ENCODE data around the gene SV2B.

Gene SV2B

GRCh38 chr15:91209318-91209717 lies 109.3 kb downstream of the SV2B start:
- peaks cover 10% of the 10 kb centered on the region for H3K4me1 Mint-ChIP-seq
- H3K36me3 Mint-ChIP-seq (ENCODE audit: low read depth) = no peaks in the 10 kb centered on the region
- H3K4me3 Mint-ChIP-seq = no peak overlapping the region
- no peak for TF ChIP-seq CTCF (IDR thresholded peaks at IDR 0.05)
- H3K27ac Mint-ChIP-seq = no peak overlapping the region
- H3K27me3 Mint-ChIP-seq (ENCODE audit: low read depth, poor library complexity) = peaks cover 18% of the 10 kb centered on the region
- H3K9me3 Mint-ChIP-seq = peaks cover 5% of the 10 kb centered on the region
- no peak for DNase-seq

DNA sequence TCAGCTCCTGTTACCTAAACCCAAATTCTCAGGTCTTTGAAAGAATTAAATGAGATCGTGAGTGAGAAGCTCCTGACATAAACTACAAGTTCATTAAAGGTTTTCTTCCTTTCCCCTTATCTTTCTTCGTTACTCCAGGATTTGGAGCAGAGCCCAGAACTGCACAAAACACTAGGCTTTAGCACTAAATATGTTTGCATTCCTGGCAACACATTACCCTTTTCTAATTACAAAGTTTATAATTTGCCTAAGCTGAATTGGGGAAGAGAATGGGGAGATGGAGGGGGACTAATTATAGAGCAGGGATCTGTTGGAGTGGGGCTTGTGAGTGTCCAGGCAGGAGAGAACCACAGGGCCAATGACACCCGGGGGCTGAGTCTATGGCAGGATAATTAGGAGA lies 109.7 kb downstream of the SV2B start:
- DNase-seq = no peak
- no peak overlapping the region for H3K27ac Mint-ChIP-seq
- H3K4me1 Mint-ChIP-seq = peaks cover 6% of the 10 kb centered on the region
- TF ChIP-seq CTCF (IDR thresholded peaks at IDR 0.05) = no peak
- H3K4me3 Mint-ChIP-seq = no peak overlapping the region
- H3K36me3 Mint-ChIP-seq (ENCODE audit: low read depth) = no peaks in the 10 kb centered on the region
- H3K9me3 Mint-ChIP-seq = peaks cover 5% of the 10 kb centered on the region
- H3K27me3 Mint-ChIP-seq (ENCODE audit: low read depth, poor library complexity) = peaks cover 18% of the 10 kb centered on the region

DNA sequence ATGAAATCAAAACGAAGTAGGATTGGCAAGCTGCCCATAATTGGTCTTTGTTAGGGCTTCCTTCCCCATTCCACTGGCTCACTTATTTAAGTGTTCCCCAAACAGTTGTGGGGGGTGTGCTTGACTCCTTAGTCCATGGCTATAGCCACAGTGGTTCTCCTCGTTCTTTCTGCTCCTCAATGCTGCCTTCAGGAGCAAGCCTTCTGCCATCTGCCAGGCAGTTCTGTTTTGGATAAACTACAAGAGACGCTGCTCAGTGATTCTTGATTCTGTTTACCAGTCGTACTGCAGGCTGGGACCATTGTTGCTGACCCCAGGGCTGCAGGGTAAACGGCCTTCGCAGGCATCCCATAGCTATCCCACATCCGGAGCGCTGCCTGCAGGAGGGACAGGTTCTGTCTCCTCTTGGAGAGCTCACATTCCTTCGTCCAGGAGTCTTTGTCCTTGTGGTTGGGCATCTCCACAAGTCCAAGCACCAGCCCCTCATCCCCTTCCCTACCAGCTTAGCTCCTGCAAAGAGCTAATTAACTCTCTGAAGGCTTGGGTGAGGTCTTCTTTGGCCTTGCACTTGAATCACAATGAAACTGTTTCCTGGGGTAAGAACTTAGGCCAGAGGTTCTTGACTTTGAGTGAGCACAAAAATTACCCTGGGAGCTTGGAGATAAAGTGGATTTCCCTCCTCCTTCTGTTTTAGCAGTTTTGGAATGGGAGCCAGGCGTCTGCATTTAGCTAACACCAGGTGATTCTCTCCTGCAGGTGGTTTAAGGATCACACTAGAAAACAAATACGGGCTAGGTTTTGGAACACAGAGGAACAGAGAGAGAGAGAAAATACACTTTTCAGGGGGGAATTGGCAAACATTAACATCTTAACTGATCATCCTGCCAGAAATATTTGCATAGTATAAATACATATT lies 114.9 kb downstream of the SV2B start:
- no peaks in the 10 kb centered on the region for H3K4me1 Mint-ChIP-seq
- DNase-seq = no peak
- H3K9me3 Mint-ChIP-seq = peaks cover 5% of the 10 kb centered on the region
- H3K27ac Mint-ChIP-seq = no peak overlapping the region
- peaks cover 15% of the 10 kb centered on the region for H3K27me3 Mint-ChIP-seq (ENCODE audit: low read depth, poor library complexity)
- no peak for TF ChIP-seq CTCF (IDR thresholded peaks at IDR 0.05)
- H3K36me3 Mint-ChIP-seq (ENCODE audit: low read depth) = no peaks in the 10 kb centered on the region
- H3K4me3 Mint-ChIP-seq = no peak overlapping the region

DNA sequence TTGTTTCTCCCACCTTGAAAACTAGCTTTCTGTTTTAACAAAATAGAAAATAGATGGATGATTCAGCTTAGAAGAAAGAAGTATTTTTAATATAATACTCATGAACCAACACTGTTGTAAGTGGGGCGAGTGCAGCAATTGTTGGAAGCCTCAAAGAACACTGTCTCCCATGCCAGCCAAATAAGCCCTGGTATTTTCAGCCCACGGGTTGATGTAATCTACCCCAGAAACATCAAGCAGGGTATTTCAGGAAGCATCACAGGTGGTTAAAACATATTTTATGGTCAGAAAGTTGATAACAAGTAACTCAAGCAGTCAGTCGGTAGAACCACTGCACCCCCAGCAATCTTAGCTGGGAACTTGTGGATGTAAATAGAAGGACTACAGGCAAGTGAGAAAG lies 115.9 kb downstream of the SV2B start:
- H3K27ac Mint-ChIP-seq = no peak overlapping the region
- no peaks in the 10 kb centered on the region for H3K4me1 Mint-ChIP-seq
- no peak for TF ChIP-seq CTCF (IDR thresholded peaks at IDR 0.05)
- H3K27me3 Mint-ChIP-seq (ENCODE audit: low read depth, poor library complexity) = peaks cover 14% of the 10 kb centered on the region
- DNase-seq = no peak
- H3K4me3 Mint-ChIP-seq = no peak overlapping the region
- H3K36me3 Mint-ChIP-seq (ENCODE audit: low read depth) = no peaks in the 10 kb centered on the region
- peaks cover 5% of the 10 kb centered on the region for H3K9me3 Mint-ChIP-seq

- Mint-ChIP-seq H3K4me3 (no peak overlapping the region), H3K9me3 (peaks cover 1% of the 10 kb centered on the region), H3K36me3 (ENCODE audit: low read depth) (no peaks in the 10 kb centered on the region), H3K27me3 (ENCODE audit: low read depth, poor library complexity) (peaks cover 21% of the 10 kb centered on the region), H3K27ac (no peak overlapping the region), H3K4me1 (no peaks in the 10 kb centered on the region)
- TF ChIP-seq CTCF (IDR thresholded peaks at IDR 0.05) = no peak
- no peak for DNase-seq
Measured at GRCh38 chr15:91219206-91219605, 119.1 kb downstream of the SV2B start.

DNA sequence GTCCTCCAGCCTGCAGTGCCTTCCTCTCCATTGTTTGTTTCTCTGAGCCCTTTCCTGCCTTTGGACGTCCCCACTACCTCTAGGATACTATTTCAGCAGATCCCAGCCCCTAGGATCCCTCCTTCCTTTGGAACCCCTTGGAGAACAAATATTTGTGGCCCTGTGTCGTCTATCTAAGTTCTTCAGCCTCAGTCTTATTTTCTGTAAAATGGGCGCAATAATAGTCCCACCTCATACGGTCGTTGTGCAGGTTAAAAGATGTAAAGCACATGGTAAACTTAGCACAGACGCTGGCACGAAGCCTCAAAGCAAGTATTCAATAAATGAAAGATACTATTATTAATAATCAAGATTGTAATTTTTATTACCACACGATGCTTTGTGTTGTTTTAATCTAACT lies 122.0 kb downstream of the SV2B start:
- H3K4me1 Mint-ChIP-seq = peaks cover 5% of the 10 kb centered on the region
- H3K4me3 Mint-ChIP-seq = no peak overlapping the region
- H3K36me3 Mint-ChIP-seq (ENCODE audit: low read depth) = no peaks in the 10 kb centered on the region
- no peak for DNase-seq
- no peaks in the 10 kb centered on the region for H3K9me3 Mint-ChIP-seq
- TF ChIP-seq CTCF (IDR thresholded peaks at IDR 0.05) = no peak
- H3K27ac Mint-ChIP-seq = no peak overlapping the region
- H3K27me3 Mint-ChIP-seq (ENCODE audit: low read depth, poor library complexity) = peaks cover 28% of the 10 kb centered on the region

Measured in nephron progenitor cell (in vitro differentiated cells).